ENCODE results near the gene DOC2B.

- TF ChIP-seq CTCF (IDR thresholded peaks at IDR 0.05 in 2 of 3, conservative IDR thresholded peaks at IDR 0.05 in 1 of 3; ENCODE audit: borderline replicate concordance in 1 of 3, insufficient read depth in 1 of 3, low read depth in 2 of 3, low read length in 2 of 3) (no peak), TCF7L2 (IDR thresholded peaks at IDR 0.05; ENCODE audit: borderline replicate concordance, extremely low read depth, insufficient read depth, insufficient read length) (no peak), YY1 (IDR thresholded peaks at IDR 0.05; ENCODE audit: extremely low read depth, insufficient replicate concordance, low read depth, low read length) (no peak), POLR2A (IDR thresholded peaks at IDR 0.05; ENCODE audit: borderline replicate concordance, extremely low read depth, insufficient read depth, insufficient read length) (no peak), EZH2 (IDR thresholded peaks at IDR 0.05) (no peak), POLR2AphosphoS5 (IDR thresholded peaks at IDR 0.05; ENCODE audit: low read depth, low read length) (no peak), SP1 (IDR thresholded peaks at IDR 0.05; ENCODE audit: low read depth) (no peak), MAX (IDR thresholded peaks at IDR 0.05) (no peak), EGR1 (IDR thresholded peaks at IDR 0.05; ENCODE audit: low read depth) (no peak), REST (IDR thresholded peaks at IDR 0.05; ENCODE audit: low read depth) (no peak)
These were observed 8.1 kb downstream of the DOC2B start for GRCh38 chr17:173166-173911.

All from HCT116 (cell line).